Cortex of kidney (tissue), 1 donor: ENCODE measurements around the gene OVOL3.
"Not testable (repeated sequence)": the region's sequence is repeated elsewhere in the genome, so short reads cannot be mapped to it uniquely, and the experiment has no call there.

Source experiments
- DNase-seq: peaks from one replicate; lab custom pipeline; 2025; lab: John Stamatoyannopoulos, UW

The OVOL3 gene

GRCh38 chr19:36110487-36111199 lies at the start of gene OVOL3:
OVOL3 (plus strand) TSS chr19:36111143; CDS start chr19:36111203, 60 bp downstream.
- no peak for DNase-seq

- no peak for DNase-seq
Measured at GRCh38 chr19:36061367-36061766, 49.6 kb upstream of the OVOL3 start.

- no peak for DNase-seq
Measured at GRCh38 chr19:36064826-36065225, 46.1 kb upstream of the OVOL3 start.

- no peak for DNase-seq
Measured at GRCh38 chr19:36067681-36068080, 43.3 kb upstream of the OVOL3 start.

GRCh38 chr19:36068810-36069499 lies 42.0 kb upstream of the OVOL3 start:
- DNase-seq, result not testable (repeated sequence)

- DNase-seq, result no peak
Measured at GRCh38 chr19:36072081-36072480, 38.9 kb upstream of the OVOL3 start.

- DNase-seq, result no peak
Measured at GRCh38 chr19:36073121-36073876, 37.6 kb upstream of the OVOL3 start.

GRCh38 chr19:36079389-36079945 lies 31.5 kb upstream of the OVOL3 start:
- DNase-seq, result no peak

GRCh38 chr19:36081385-36081784 lies 29.6 kb upstream of the OVOL3 start:
- DNase-seq, result no peak

GRCh38 chr19:36081894-36082293 lies 29.0 kb upstream of the OVOL3 start:
- no peak for DNase-seq

GRCh38 chr19:36082916-36083315 lies 28.0 kb upstream of the OVOL3 start:
- no peak for DNase-seq

- DNase-seq, result no peak
Measured at GRCh38 chr19:36084231-36085009, 26.5 kb upstream of the OVOL3 start.

- no peak for DNase-seq
Measured at GRCh38 chr19:36086326-36086725, 24.6 kb upstream of the OVOL3 start.

GRCh38 chr19:36089847-36090246 lies 21.1 kb upstream of the OVOL3 start:
- no peak for DNase-seq

GRCh38 chr19:36090910-36091695 lies 19.8 kb upstream of the OVOL3 start:
- DNase-seq, result no peak

GRCh38 chr19:36092566-36092965 lies 18.4 kb upstream of the OVOL3 start:
- no peak for DNase-seq

- no peak for DNase-seq
Measured at GRCh38 chr19:36093146-36093662, 17.7 kb upstream of the OVOL3 start.

GRCh38 chr19:36093687-36094086 lies 17.3 kb upstream of the OVOL3 start:
- DNase-seq, result no peak

- no peak for DNase-seq
Measured at GRCh38 chr19:36097036-36097435, 13.9 kb upstream of the OVOL3 start.

- no peak for DNase-seq
Measured at GRCh38 chr19:36099166-36099785, 11.7 kb upstream of the OVOL3 start.
